ENCODE measurements around the gene KLHL3. TPM values are rescaled to one million over a fixed set of nuclear protein-coding genes. Genes with fewer than 3 reads are reported as not detected.

The KLHL3 gene
- total and polyA plus RNA-seq, 2 experiments from 2014 or later: 4.9 to 10.8 TPM

- no peaks in the 10 kb centered on the region for H3K9me2 ChIP-seq (ENCODE audit: insufficient read depth)
- Mint-ChIP-seq H3K27me3 (ENCODE audit: insufficient read depth, low read depth, poor library complexity) (peaks cover 4% of the 10 kb centered on the region), H3K4me3 (no peak overlapping the region), H3K36me3 (ENCODE audit: low read depth) (peaks cover 20% of the 10 kb centered on the region; the same call in 2 of the 3 replicates), H3K27ac (no peak overlapping the region), H3K4me1 (peaks cover 4% of the 10 kb centered on the region; the same call in 2 of the 3 replicates), H3K9me3 (peaks cover 8% of the 10 kb centered on the region; the same call in 2 of the 3 replicates)
- H3K27me3 ChIP-seq (ENCODE audit: insufficient read depth): no peaks in the 10 kb centered on the region
- ATAC-seq (no peak), DNase-seq (ENCODE audit: low spot score) (no peak)
- no peaks in the 10 kb centered on the region for H3K36me3 ChIP-seq (ENCODE audit: insufficient read depth)
- no peaks in the 10 kb centered on the region for H3K4me1 ChIP-seq (ENCODE audit: insufficient read depth)
- no peak for TF ChIP-seq CREB1 (CRISPR knock-in tag; IDR thresholded peaks at IDR 0.05; ENCODE audit: low read depth)
- TF ChIP-seq STAT1 (IDR thresholded peaks at IDR 0.05; ENCODE audit: unreplicated experiment): no peak
- TF ChIP-seq ZNF331 (CRISPR knock-in tag; IDR thresholded peaks at IDR 0.05; ENCODE audit: low read depth): no peak
- no peak for TF ChIP-seq EZH2 (IDR thresholded peaks at IDR 0.05; ENCODE audit: low read depth, unreplicated experiment)
- no peak for TF ChIP-seq POLR2AphosphoS5 (IDR thresholded peaks at IDR 0.05; ENCODE audit: low read depth)
- no peak for TF ChIP-seq ZNF114 (CRISPR knock-in tag; IDR thresholded peaks at IDR 0.05)
- TF ChIP-seq NANOG (IDR thresholded peaks at IDR 0.05; ENCODE audit: borderline replicate concordance): no peak
- TF ChIP-seq ETS1 (IDR thresholded peaks at IDR 0.05): no peak
- no peak for TF ChIP-seq JUNB (IDR thresholded peaks at IDR 0.05; ENCODE audit: unreplicated experiment)
- TF ChIP-seq EZH2phosphoT487 (IDR thresholded peaks at IDR 0.05; ENCODE audit: unreplicated experiment): no peak
- no peak for TF ChIP-seq CTCF (conservative IDR thresholded peaks at IDR 0.05; ENCODE audit: low read depth in 2 of 2)
- no peak for TF ChIP-seq ZNF462 (CRISPR knock-in tag; IDR thresholded peaks at IDR 0.05)
- no peak for TF ChIP-seq REST (IDR thresholded peaks at IDR 0.05; ENCODE audit: unreplicated experiment)
- H2AFZ ChIP-seq: no peak overlapping the region
- no peaks in the 10 kb centered on the region for H3F3A ChIP-seq (replicated peaks; ENCODE audit: low read depth)
- H3K4me3 ChIP-seq: no peak overlapping the region
- no peak overlapping the region for H3K27ac ChIP-seq (ENCODE audit: low read depth)
- H4K20me1 ChIP-seq (replicated peaks; ENCODE audit: insufficient read depth): no peaks in the 10 kb centered on the region
- H3K79me2 ChIP-seq (replicated peaks; ENCODE audit: insufficient read depth): peaks cover 10% of the 10 kb centered on the region
- no peak overlapping the region for H3K4me2 ChIP-seq
Measured at GRCh38 chr5:137758121-137758520, 22.2 kb upstream of the KLHL3 start.

Data from GM23338 (cell line).